NT2/D1 (cell line): ENCODE results near the gene CCDC102B.

ENCODE experiments used
- YY1 ChIP-seq: IDR thresholded peaks from 2 replicates; pipeline ENCODE4 v1.6.1; 2011; ENCODE audit not compliant: insufficient read length, insufficient read depth
- ZNF274 ChIP-seq: IDR thresholded peaks from 2 replicates; pipeline ENCODE4 v1.6.1; 2011; ENCODE audit warnings: mild to moderate bottlenecking, low read depth, low read length

DNA sequence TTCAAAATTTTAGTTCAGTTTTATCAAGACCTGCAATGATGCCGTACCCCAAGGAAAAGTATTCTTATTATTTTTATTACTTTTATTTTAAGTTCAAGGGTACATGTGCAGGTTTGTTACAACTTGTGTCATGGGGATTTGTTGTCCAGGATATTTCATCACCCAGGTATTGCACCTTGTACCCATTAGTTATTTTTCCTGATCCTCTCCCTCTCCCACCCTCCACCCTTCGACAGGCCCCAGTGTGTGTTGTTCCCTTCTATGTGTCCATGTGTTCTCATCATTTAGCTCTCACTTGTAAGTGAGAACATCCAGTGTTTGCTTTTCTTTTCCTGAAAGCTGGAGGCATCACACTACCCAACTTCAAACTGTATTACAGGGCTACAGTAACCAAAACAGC lies 122.0 kb downstream of the CCDC102B start:
- no peak for TF ChIP-seq YY1
- no peak for TF ChIP-seq ZNF274
